Left colon (tissue), 2 donors: ENCODE measurements around the gene CARS2. TPM values are rescaled to one million over a fixed set of nuclear protein-coding genes. Genes with fewer than 3 reads are reported as not detected.
"Not testable (repeated sequence)": the region's sequence is repeated elsewhere in the genome, so short reads cannot be mapped to it uniquely, and the experiment has no call there.

Source experiments
- ATAC-seq: fragments of 200-7000 bp; cut with Tn5 transposase; one replicate; pipeline ENCODE4 v1.9.1; 2020; ENCODE audit warnings: mild to moderate bottlenecking, moderate library complexity
- DNase-seq, 2 donors: peaks; one replicate each; pipeline ENCODE4 v3.0.0-alpha.2; 2020
- intact Hi-C, 2 donors: fragments of 100-400 bp; cut with DNase I in 1 of 2; cut with micrococcal nuclease in 1 of 2; formaldehyde crosslinking; loops; one replicate each; pipeline versions ENCODE4 v1.11.2 to v1.14.0; 2022; cut with DNase I, micrococcal nuclease
- total RNA-seq, 2 donors: library from RNA; stranded (reverse); fragmentation: NEBNext Ultra II Directional; extraction: Animal tissue kit (Norgen Biotek cat#: 25700); gene quantifications; one replicate each; pipeline ENCODE4 v1.2.1, GENCODE V29; 2021
- donor health status: DM: no; HTN: no; CAD: no.
- donor health status: DM: yes; HTN: yes; CAD: no.

The CARS2 gene
- total RNA-seq, 2 donors from 2014 or later = 38.4 to 55.8 TPM

DNA sequence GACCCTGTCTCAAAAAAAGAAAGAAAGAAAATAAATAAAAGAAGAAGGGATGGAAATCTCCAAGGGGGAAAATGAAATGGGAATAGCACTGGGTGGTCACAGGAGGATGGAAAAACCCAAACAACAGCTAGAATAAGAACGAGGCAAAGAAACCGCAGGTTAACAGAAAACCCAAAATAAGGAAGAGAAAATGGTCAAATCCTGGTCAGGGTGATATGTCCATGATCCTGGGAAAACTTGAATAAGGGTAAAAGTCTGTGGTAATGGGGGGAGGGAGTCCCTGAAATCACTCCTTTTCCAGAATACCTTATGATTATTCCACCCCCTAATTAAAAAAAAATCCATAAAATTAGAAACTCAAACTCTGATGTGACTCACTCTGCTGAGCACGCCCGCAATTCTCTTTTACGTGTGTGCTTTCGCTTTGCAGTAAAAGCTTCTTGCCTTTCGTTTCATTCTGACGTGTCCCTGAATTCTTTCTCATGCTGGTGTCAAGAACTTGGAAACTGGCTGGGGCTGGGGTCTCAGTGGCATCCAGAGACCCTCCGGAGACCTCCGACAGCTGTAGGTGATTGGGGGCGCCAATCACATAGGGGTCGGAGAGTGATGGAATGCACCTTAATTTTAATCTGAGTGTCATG lies 94.8 kb downstream of the CARS2 start:
- ATAC-seq = no peak
- intact Hi-C loops = no loop called here
- no peak for DNase-seq

DNA sequence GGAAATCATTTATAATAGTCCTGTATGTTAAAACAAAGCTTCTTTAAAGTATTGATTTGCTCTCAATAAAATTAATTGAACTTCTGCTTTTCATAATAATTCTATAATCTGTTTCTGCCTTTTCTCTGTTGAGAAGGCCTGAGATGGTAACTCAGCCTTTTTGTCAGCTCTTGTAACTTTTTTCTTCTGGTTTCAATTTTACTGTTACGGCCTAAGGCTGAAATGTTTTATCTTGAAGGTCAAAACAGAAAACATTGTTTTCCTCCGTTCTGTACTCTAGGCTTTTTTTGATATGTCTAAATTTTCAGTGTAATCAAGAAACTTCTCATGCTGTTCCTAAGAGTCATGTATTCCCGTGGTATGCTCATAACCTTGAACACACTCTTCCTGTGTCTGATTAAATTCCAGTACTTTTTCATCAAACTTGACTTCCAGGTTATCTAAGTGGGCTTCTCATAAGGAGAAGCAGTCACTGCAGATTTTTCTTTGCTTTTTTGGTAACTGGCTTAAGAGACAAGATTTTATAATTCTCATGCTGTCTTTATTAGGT lies 98.2 kb downstream of the CARS2 start:
- no peak for ATAC-seq
- intact Hi-C loops = no loop called here

GRCh38 chr13:110606281-110606680 lies 99.6 kb downstream of the CARS2 start:
- DNase-seq, ATAC-seq, intact Hi-C loops: not testable (repeated sequence)

More for the DNA sequence above, 98.2 kb downstream of the CARS2 start:
- no peak for DNase-seq

DNA sequence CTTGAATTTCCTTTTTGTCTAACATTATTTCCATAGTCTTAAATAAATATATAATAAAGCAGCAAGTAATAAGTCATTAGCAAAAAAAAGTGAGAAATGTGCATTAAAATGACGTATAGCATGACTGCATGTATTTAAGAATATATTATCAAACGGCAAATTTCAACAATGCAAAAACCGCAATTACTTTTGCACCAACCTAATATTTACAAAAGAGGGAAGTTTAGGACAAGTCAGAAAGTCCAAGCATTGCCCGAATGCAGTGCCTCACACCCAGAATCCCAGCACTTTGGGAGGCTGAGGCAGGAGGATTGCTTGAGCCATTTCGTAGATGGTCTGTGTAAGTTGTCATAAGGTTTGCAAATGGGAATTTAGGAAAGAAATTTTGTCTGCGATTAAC lies 100.8 kb downstream of the CARS2 start:
- intact Hi-C loops = no loop called here
- no peak for DNase-seq
- no peak for ATAC-seq

DNA sequence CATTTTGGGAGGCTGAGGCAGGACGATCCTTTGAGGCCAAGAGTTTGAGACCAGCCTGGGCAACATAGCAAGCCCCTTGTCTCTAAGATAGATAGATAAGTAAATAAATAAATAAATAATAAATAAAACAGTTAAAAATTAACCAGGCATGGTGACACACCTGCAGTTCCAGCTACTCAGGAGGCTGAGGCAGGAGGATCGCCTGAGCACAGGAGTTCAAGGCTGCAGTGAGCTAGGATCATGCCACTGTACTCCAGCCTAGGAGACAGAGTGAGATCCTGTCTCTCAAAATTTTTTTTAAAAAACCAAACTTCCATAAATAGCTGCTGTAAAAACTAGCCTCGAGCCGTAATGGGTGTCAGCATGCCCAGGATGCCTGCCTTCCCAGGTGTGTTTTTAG lies 104.9 kb downstream of the CARS2 start:
- no peak for ATAC-seq
- intact Hi-C loops = no loop called here
- no peak for DNase-seq

DNA sequence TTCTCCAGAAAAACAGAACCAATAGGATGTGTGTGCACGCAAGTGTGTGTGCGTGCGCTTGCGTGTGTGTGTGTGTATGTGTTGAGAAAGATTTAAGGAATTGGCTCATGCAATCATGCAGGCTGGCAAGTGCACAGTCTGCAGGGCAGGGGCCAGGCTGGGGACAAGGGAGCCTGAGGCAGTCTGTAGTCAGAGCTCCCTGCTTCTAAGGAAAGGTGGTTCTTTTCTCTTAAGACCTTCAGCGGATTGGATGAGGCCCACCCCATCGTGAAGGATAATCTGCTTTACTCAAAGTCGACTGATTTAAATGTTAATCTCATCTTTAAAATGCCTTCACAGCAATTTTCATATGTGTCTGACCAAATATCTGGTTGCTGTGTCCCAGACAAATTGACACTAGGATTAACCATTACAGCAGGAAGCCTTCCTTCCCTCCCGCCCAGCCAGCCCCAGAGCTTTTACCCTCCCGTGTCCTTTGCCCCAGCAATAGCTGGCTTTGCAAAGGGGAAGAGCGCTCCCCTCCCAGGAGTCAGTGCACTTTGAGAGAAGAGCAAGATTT lies 105.6 kb downstream of the CARS2 start:
- intact Hi-C loops = no loop called here
- ATAC-seq (peak; percentile 78), DNase-seq (peak in 1 of 2 donors; percentile 13)

DNA sequence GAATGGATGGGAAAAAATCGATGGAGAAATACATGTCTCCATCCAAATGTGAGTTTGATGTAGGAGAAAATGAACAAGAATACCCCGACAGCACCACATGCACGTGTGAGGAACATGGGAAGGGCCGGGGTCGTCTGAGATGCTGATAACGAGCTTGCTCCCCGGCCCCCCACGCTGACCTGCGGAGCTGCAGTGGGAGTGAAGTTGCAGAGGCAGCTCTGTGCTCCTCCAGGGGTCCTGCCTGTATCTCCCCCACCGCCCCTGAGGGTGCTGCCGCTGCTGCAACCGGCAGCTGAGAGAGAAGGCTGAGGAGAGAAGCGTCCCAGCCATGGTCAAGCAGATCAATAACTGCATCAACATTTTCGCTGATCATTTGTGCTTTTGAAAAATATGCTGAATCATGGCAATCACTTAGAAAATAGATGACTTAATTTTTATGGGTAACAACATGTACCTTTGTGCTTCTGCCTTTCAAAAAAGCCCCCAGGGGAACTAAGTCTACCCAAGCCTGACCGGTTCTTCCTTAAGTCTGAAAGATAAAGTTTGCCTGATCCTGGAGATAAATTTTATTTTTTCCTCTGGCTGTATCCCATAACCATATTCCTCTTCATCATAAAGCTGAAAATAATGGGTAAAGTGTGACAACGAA lies 108.8 kb downstream of the CARS2 start:
- no peak for ATAC-seq
- intact Hi-C loops = no loop called here
- no peak for DNase-seq

GRCh38 chr13:110593430-110594130 lies 112.3 kb downstream of the CARS2 start:
- intact Hi-C loops = loop anchor here in 1 of 2 donors (2.0 kb wide), 1 partner anchor 225 kb away; no protein-coding TSS in a partner anchor
- ATAC-seq (peak; percentile 94), DNase-seq (no peak)

DNA sequence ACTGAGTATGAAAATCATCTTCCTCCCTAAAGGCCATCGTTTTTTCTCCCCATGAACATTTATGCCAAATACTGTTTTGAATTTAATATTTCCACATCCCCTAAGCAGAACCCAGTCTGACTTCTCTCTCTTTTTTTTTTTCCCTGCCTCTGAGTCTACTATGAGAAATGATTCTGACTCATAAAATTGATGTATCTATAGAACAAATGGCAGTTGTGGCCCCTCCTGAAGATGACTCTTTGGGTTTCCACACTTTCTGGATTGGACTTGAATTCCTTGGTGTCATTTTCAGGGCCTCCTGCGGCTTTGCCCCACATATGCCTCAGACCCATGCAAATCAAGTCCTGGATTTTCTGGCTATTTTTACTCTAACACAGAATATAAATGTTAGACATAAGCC lies 113.3 kb downstream of the CARS2 start:
- intact Hi-C loops = loop anchor here in 1 of 2 donors (2.0 kb wide), 1 partner anchor 226 kb away; no protein-coding TSS in a partner anchor
- no peak for ATAC-seq
- no peak for DNase-seq

Other genes starting within 250 kb of the CARS2 start
- gene RAB20, start 144.4 kb downstream of the CARS2 start, total RNA-seq = 10 to 100 TPM; 37.1 to 53.5 TPM
- 10 to 100 TPM; 35.9 to 36.4 TPM for gene NAXD, start 90.6 kb downstream of the CARS2 start, total RNA-seq
- gene ING1, start 7.6 kb upstream of the CARS2 start, total RNA-seq = 10 to 100 TPM; 13.2 to 15.2 TPM
- gene ANKRD10, start 209.0 kb upstream of the CARS2 start, total RNA-seq = 100 to 1,000 TPM; 116 to 121 TPM